Liver (tissue), 9 donors: ENCODE measurements around the gene OTOP3. TPM values are rescaled to one million over a fixed set of nuclear protein-coding genes. Genes with fewer than 3 reads are reported as not detected.
A peak's percentile ranks its signal among the peaks of the same experiment; 100 is the strongest.

Experiments
- DNase-seq: peaks from one replicate; pipeline ENCODE4 v3.0.0-alpha.2; 2017; ENCODE audit warnings: low spot score
- H3K27ac ChIP-seq, 2 donors: one replicate each; pipeline ENCODE4 v1.7.0; 2013; ENCODE audit warnings: inconsistent platforms in 2 of 2, low read length in 2 of 2, control low read depth in 1 of 2, low read depth in 1 of 2, mild to moderate bottlenecking in 1 of 2
- H3K27me3 ChIP-seq, 4 donors: one replicate each; pipeline versions ENCODE4 v1.6.1 to v1.7.0; 2013; ENCODE audit warnings: low read length in 3 of 4, inconsistent platforms in 1 of 4, mild to moderate bottlenecking in 1 of 4, moderate library complexity in 1 of 4; ENCODE audit not compliant: control insufficient read depth in 4 of 4, insufficient read depth in 4 of 4
- H3K36me3 ChIP-seq, 4 donors: one replicate each; pipeline versions ENCODE4 v1.6.1 to v1.7.0; 2013; ENCODE audit warnings: low read length in 3 of 4, mild to moderate bottlenecking in 3 of 4, low read depth in 1 of 4, moderate library complexity in 1 of 4; ENCODE audit not compliant: control insufficient read depth in 4 of 4, insufficient read depth in 3 of 4
- H3K4me1 ChIP-seq, 4 donors: one replicate each; pipeline versions ENCODE4 v1.6.1 to v1.7.0; 2013; ENCODE audit warnings: low read length in 3 of 4, mild to moderate bottlenecking in 3 of 4, moderate library complexity in 1 of 4; ENCODE audit not compliant: control insufficient read depth in 4 of 4, insufficient read depth in 4 of 4
- H3K4me3 ChIP-seq, 3 donors: one replicate each; pipeline versions ENCODE4 v1.6.1 to v1.7.0; 2013; ENCODE audit warnings: low read length in 3 of 3, control low read depth in 1 of 3, low read depth in 1 of 3, mild to moderate bottlenecking in 1 of 3
- H3K9ac ChIP-seq, 2 donors: one replicate each; pipeline ENCODE4 v1.7.0; 2013; ENCODE audit warnings: low read length in 2 of 2, mild to moderate bottlenecking in 2 of 2, moderate library complexity in 2 of 2, control low read depth in 1 of 2, low read depth in 1 of 2
- H3K9me3 ChIP-seq, 4 donors: one replicate each; pipeline versions ENCODE4 v1.6.1 to v1.7.0; 2013; ENCODE audit warnings: low read length in 3 of 4; ENCODE audit not compliant: control insufficient read depth in 4 of 4
- ATF3 ChIP-seq: IDR thresholded peaks from 2 replicates; pipeline ENCODE4 v1.6.1; 2016; ENCODE audit warnings: antibody characterized with exemption
- EGR1 ChIP-seq, 2 donors: IDR thresholded peaks; 2 replicates each; pipeline ENCODE4 v1.6.1; 2016 to 2018; ENCODE audit warnings: antibody characterized with exemption in 2 of 2, low read depth in 2 of 2
- FOXA1 ChIP-seq: IDR thresholded peaks from 2 replicates; pipeline ENCODE4 v1.6.1; 2016; ENCODE audit warnings: antibody characterized with exemption
- FOXA2 ChIP-seq: IDR thresholded peaks from 2 replicates; pipeline ENCODE4 v1.6.1; 2016; ENCODE audit warnings: antibody characterized with exemption
- GABPA ChIP-seq, 2 donors: IDR thresholded peaks in 1 of 2; conservative IDR thresholded peaks in 1 of 2; 2 replicates each; pipeline ENCODE4 v1.6.1; 2016; ENCODE audit warnings: antibody characterized with exemption in 2 of 2, mild to moderate bottlenecking in 1 of 2, moderate library complexity in 1 of 2
- HNF4A ChIP-seq, 2 donors: conservative IDR thresholded peaks; 2 replicates each; pipeline ENCODE4 v1.6.1; 2016; ENCODE audit warnings: antibody characterized with exemption in 2 of 2, mild to moderate bottlenecking in 2 of 2
- HNF4G ChIP-seq: IDR thresholded peaks from 2 replicates; pipeline ENCODE4 v1.6.1; 2016; ENCODE audit warnings: antibody characterized with exemption
- JUND ChIP-seq, 2 donors: IDR thresholded peaks; 2 replicates each; pipeline ENCODE4 v1.6.1; 2016; ENCODE audit warnings: antibody characterized with exemption in 2 of 2
- MAX ChIP-seq: IDR thresholded peaks from 2 replicates; pipeline ENCODE4 v1.6.1; 2016; ENCODE audit warnings: antibody characterized with exemption
- NR2F2 ChIP-seq: IDR thresholded peaks from 2 replicates; pipeline ENCODE4 v1.6.1; 2016; ENCODE audit warnings: antibody characterized with exemption
- RAD21 ChIP-seq, 2 donors: IDR thresholded peaks; 2 replicates each; pipeline ENCODE4 v1.6.1; 2016; ENCODE audit warnings: antibody characterized with exemption in 2 of 2, mild to moderate bottlenecking in 2 of 2
- REST ChIP-seq: IDR thresholded peaks from 2 replicates; pipeline ENCODE4 v1.6.1; 2016; ENCODE audit warnings: antibody characterized with exemption, mild to moderate bottlenecking
- RXRA ChIP-seq, 2 donors: IDR thresholded peaks; 2 replicates each; pipeline ENCODE4 v1.6.1; 2017 to 2018; ENCODE audit warnings: antibody characterized with exemption in 2 of 2, mild to moderate bottlenecking in 1 of 2
- SP1 ChIP-seq: IDR thresholded peaks from 2 replicates; pipeline ENCODE4 v1.6.1; 2018; ENCODE audit warnings: antibody characterized with exemption, mild to moderate bottlenecking
- TAF1 ChIP-seq: conservative IDR thresholded peaks from 2 replicates; pipeline ENCODE4 v1.6.1; 2016; ENCODE audit warnings: antibody characterized with exemption, mild to moderate bottlenecking
- YY1 ChIP-seq: IDR thresholded peaks from 2 replicates; pipeline ENCODE4 v1.6.1; 2016; ENCODE audit warnings: antibody characterized with exemption, mild to moderate bottlenecking
- WGBS: extraction: QIAGEN DNeasy Blood & Tissue Kit; methylation state at CpG from one replicate; pipeline ENCODE4 v1.1.7; 2013; 5-methylcytosine and 5-hydroxymethylcytosine counted together
- polyA plus RNA-seq, 2 donors: library from polyadenylated mRNA; stranded (reverse) in 1 of 2; unstranded in 1 of 2; fragments of 200-250 nt in 1 of 2; fragments of >200 nt in 1 of 2; fragmentation: Nextera tagmentation in 1 of 2; extraction: Ambion mirVana in 1 of 2; gene quantifications; one replicate each; pipeline versions ENCODE4 v1.2.1 to v1.2.3, GENCODE V29; 2013 to 2015
- total RNA-seq, 2 donors: library from RNA; depleted of rRNA; stranded (reverse); fragments of >200 nt; gene quantifications; one replicate each; pipeline ENCODE4 v1.2.3, GENCODE V29; 2014
- TF ChIP-seq, protein P1 (sequence below): IDR thresholded peaks from 2 replicates; pipeline ENCODE4 v1.6.1; 2016; ENCODE audit warnings: antibody characterized with exemption
- donor health status: healthy.
- donor health status: healthy.
- donor health status: healthy.
- donor health status: healthy.
- donor health status: healthy.

The OTOP3 gene
- total and polyA plus RNA-seq, 4 donors: not detected

- DNase-seq: no peak
- H3K27ac ChIP-seq: no peak overlapping the region
- WGBS: 63% methylated on average over 17 of the region's 17 CpGs
- H3K27me3 ChIP-seq: peaks cover 0 to 3% (median under 1%) of the 10 kb centered on the region in 4 donors
- no peaks in the 10 kb centered on the region for H3K36me3 ChIP-seq
- no peak overlapping the region for H3K9ac ChIP-seq
- TF ChIP-seq JUND (IDR thresholded peaks at IDR 0.05): no peak
- no peak for TF ChIP-seq HNF4G
- no peak for TF ChIP-seq SP1
- no peak for TF ChIP-seq REST
- TF ChIP-seq NR2F2: no peak
- TF ChIP-seq MAX: no peak
- no peak for TF ChIP-seq RAD21 (IDR thresholded peaks at IDR 0.05)
- TF ChIP-seq TAF1: no peak
- no peak for TF ChIP-seq GABPA (IDR thresholded peaks at IDR 0.05 in 1 of 2, conservative IDR thresholded peaks at IDR 0.05 in 1 of 2)
- no peak for TF ChIP-seq HNF4A (conservative IDR thresholded peaks at IDR 0.05)
- peaks cover 4 to 12% (median 6%) of the 10 kb centered on the region in 4 donors for H3K4me1 ChIP-seq
- H3K9me3 ChIP-seq: no peaks in the 10 kb centered on the region
- H3K4me3 ChIP-seq: no peak overlapping the region
These were observed 43.9 kb downstream of the OTOP3 start for GRCh38 chr17:74979408-74980146.

- H3K27ac ChIP-seq: peak overlapping the region; percentile 75 to 78
- 55% methylated on average over 16 of the region's 16 CpGs for WGBS
These were observed 45.8 kb downstream of the OTOP3 start for GRCh38 chr17:74981318-74981978.

More at GRCh38 chr17:74981318-74981978, 45.8 kb downstream of the OTOP3 start:
- TF ChIP-seq, protein P1, sequence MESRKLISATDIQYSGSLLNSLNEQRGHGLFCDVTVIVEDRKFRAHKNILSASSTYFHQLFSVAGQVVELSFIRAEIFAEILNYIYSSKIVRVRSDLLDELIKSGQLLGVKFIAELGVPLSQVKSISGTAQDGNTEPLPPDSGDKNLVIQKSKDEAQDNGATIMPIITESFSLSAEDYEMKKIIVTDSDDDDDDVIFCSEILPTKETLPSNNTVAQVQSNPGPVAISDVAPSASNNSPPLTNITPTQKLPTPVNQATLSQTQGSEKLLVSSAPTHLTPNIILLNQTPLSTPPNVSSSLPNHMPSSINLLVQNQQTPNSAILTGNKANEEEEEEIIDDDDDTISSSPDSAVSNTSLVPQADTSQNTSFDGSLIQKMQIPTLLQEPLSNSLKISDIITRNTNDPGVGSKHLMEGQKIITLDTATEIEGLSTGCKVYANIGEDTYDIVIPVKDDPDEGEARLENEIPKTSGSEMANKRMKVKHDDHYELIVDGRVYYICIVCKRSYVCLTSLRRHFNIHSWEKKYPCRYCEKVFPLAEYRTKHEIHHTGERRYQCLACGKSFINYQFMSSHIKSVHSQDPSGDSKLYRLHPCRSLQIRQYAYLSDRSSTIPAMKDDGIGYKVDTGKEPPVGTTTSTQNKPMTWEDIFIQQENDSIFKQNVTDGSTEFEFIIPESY: no peak
- TF ChIP-seq MAX (no peak), EGR1 (IDR thresholded peaks at IDR 0.05; ENCODE audit: low read depth in 2 of 2) (no peak), YY1 (no peak), FOXA1 (no peak), RAD21 (IDR thresholded peaks at IDR 0.05) (no peak), NR2F2 (no peak), ATF3 (no peak), HNF4A (conservative IDR thresholded peaks at IDR 0.05) (no peak), FOXA2 (no peak), GABPA (IDR thresholded peaks at IDR 0.05 in 1 of 2, conservative IDR thresholded peaks at IDR 0.05 in 1 of 2) (no peak), REST (no peak), HNF4G (no peak), RXRA (IDR thresholded peaks at IDR 0.05) (no peak)
- Histone ChIP-seq H3K36me3 (no peaks in the 10 kb centered on the region), H3K27me3 (peaks cover 0 to 3% (median under 1%) of the 10 kb centered on the region in 4 donors), H3K4me3 (peak overlapping the region in 2 of 3 donors; percentile 27 to 43), H3K4me1 (peaks cover 4 to 12% (median 6%) of the 10 kb centered on the region in 4 donors), H3K9me3 (no peaks in the 10 kb centered on the region), H3K9ac (peak overlapping the region in 1 of 2 donors; percentile 42)
- no peak for DNase-seq
